Osteocyte (in vitro differentiated cells): ENCODE measurements around the gene TGM2. TPM values are rescaled to one million over a fixed set of nuclear protein-coding genes. Genes with fewer than 3 reads are reported as not detected.

Source experiments
- DNase-seq: peaks from one replicate; pipeline ENCODE4 v3.0.0; 2021; ENCODE audit warnings: mixed read lengths; ENCODE audit not compliant: unreplicated experiment; ENCODE audit errors: extremely low spot score
- H3K27ac Mint-ChIP-seq: one replicate; pipeline ENCODE4 v1.8.0; 2021; ENCODE audit warnings: mild to moderate bottlenecking, mixed read lengths; ENCODE audit not compliant: unreplicated experiment
- H3K27me3 Mint-ChIP-seq: one replicate; pipeline ENCODE4 v1.8.0; 2021; ENCODE audit warnings: mixed read lengths; ENCODE audit not compliant: unreplicated experiment
- H3K36me3 Mint-ChIP-seq: one replicate; pipeline ENCODE4 v1.8.0; 2021; ENCODE audit warnings: mixed read lengths; ENCODE audit not compliant: unreplicated experiment
- H3K4me1 Mint-ChIP-seq: one replicate; pipeline ENCODE4 v1.8.0; 2021; ENCODE audit warnings: mixed read lengths; ENCODE audit not compliant: unreplicated experiment
- H3K4me3 Mint-ChIP-seq: one replicate; pipeline ENCODE4 v1.8.0; 2021; ENCODE audit warnings: mild to moderate bottlenecking, moderate library complexity, mixed read lengths; ENCODE audit not compliant: unreplicated experiment
- H3K9me3 Mint-ChIP-seq: one replicate; pipeline ENCODE4 v1.8.0; 2021; ENCODE audit warnings: mixed read lengths; ENCODE audit not compliant: unreplicated experiment
- total RNA-seq: library from RNA; stranded (reverse); gene quantifications from 2 replicates; pipeline ENCODE4 v1.2.1, GENCODE V29; 2021
- TF ChIP-seq, protein P1 (sequence below): fragments of 200-600 bp; sonication (generic); IDR thresholded peaks from 2 replicates; pipeline ENCODE4 v1.5.0; 2021; ENCODE audit warnings: antibody characterized with exemption, mild to moderate bottlenecking, moderate library complexity

The TGM2 gene
- total RNA-seq, 1 donor from 2014 or later = 29.2 TPM

DNA sequence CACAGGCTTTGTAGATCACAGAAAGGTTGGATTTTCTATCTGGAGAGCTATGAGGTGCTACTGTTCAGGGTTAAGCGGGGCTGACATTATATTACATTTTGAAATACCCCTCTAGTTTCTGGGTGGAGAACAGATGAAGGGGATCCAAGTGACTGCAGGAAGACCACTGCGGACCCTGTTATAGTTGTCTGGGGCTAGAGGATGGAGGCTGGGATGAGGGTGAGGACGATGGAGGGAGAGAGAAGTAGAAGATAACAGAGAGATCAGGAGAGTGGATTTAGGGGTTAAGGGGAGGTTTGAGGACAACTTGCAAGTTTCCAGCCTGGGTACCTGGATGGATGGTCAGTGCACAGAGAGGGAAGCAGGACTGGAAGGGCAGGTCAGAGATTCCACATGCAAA lies 43.5 kb upstream of the TGM2 start:
- no peak for DNase-seq
- no peaks in the 10 kb centered on the region for H3K27me3 Mint-ChIP-seq
- H3K27ac Mint-ChIP-seq = peak overlapping the region; percentile 12
- H3K9me3 Mint-ChIP-seq = peaks cover 7% of the 10 kb centered on the region
- H3K4me3 Mint-ChIP-seq = no peak overlapping the region
- peaks cover 3% of the 10 kb centered on the region for H3K36me3 Mint-ChIP-seq
- H3K4me1 Mint-ChIP-seq = peaks cover 20% of the 10 kb centered on the region
- TF ChIP-seq, protein P1, sequence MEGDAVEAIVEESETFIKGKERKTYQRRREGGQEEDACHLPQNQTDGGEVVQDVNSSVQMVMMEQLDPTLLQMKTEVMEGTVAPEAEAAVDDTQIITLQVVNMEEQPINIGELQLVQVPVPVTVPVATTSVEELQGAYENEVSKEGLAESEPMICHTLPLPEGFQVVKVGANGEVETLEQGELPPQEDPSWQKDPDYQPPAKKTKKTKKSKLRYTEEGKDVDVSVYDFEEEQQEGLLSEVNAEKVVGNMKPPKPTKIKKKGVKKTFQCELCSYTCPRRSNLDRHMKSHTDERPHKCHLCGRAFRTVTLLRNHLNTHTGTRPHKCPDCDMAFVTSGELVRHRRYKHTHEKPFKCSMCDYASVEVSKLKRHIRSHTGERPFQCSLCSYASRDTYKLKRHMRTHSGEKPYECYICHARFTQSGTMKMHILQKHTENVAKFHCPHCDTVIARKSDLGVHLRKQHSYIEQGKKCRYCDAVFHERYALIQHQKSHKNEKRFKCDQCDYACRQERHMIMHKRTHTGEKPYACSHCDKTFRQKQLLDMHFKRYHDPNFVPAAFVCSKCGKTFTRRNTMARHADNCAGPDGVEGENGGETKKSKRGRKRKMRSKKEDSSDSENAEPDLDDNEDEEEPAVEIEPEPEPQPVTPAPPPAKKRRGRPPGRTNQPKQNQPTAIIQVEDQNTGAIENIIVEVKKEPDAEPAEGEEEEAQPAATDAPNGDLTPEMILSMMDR = no peak

DNA sequence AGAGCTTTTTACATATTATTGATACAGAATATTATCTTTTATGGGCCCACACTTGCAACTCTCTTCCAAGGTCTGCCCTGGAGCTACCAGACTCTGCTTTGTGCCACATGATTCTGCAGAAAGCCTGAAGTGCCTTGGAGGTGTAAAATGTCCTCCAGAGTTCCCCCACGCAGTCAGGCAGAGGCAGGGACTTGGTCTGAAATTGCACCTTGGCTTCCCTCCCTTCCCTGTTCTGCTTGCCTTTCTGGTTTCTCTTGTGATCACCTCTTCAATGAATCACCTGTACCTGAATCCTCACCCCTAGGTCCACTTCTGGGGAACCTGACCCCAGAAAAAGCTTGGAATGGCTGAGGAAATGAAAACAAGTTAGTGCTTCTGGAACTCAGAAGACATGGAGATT lies 43.0 kb upstream of the TGM2 start:
- Mint-ChIP-seq H3K4me3 (no peak overlapping the region), H3K27ac (no peak overlapping the region), H3K27me3 (no peaks in the 10 kb centered on the region), H3K36me3 (peaks cover 3% of the 10 kb centered on the region), H3K4me1 (peaks cover 20% of the 10 kb centered on the region), H3K9me3 (peaks cover 7% of the 10 kb centered on the region)
- no peak for DNase-seq
- TF ChIP-seq, protein P1 = no peak

DNA sequence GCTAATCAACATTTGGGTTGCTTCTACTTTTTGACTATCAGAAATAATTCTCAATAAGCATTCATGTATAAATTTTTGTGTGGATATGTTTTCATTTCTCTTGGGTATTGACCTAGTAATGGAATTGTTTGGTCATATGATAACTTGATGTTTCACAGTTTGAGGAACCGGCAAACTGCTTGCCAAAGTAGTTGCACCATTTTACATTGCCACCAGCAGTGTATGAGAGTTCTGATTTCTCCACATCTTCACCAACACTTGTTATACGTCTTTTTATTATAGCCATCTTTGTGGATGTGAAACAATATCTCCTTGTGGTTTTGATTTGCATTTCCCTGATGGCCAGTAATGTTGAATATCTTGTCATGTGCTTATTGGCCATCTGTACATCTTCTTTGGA lies 42.6 kb upstream of the TGM2 start:
- Mint-ChIP-seq H3K9me3 (peaks cover 7% of the 10 kb centered on the region), H3K4me1 (peaks cover 20% of the 10 kb centered on the region), H3K36me3 (peaks cover 3% of the 10 kb centered on the region), H3K4me3 (no peak overlapping the region), H3K27me3 (no peaks in the 10 kb centered on the region), H3K27ac (no peak overlapping the region)
- TF ChIP-seq, protein P1 = no peak
- no peak for DNase-seq

DNA sequence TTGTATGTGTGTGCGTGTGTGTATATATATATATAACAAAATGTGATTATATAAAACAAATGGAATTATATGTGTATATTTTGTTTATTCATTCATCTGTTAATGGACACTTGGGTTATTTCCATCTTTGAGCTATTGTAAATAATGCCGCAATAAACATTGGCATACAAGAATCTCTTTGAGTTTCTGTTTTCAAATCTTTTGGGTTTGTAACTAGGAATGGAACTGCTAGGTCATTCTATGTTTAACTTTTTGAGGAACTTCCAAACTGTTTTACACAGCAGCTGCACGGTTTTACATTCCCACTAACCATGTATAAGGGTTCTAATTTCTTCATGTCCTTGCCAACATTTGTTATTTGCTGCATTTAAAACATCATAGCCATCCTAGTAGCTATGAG lies 39.9 kb upstream of the TGM2 start:
- DNase-seq = no peak
- Mint-ChIP-seq H3K4me3 (no peak overlapping the region), H3K9me3 (peaks cover 7% of the 10 kb centered on the region), H3K36me3 (peaks cover 3% of the 10 kb centered on the region), H3K27me3 (no peaks in the 10 kb centered on the region), H3K27ac (no peak overlapping the region), H3K4me1 (peaks cover 25% of the 10 kb centered on the region)
- TF ChIP-seq, protein P1 = no peak

DNA sequence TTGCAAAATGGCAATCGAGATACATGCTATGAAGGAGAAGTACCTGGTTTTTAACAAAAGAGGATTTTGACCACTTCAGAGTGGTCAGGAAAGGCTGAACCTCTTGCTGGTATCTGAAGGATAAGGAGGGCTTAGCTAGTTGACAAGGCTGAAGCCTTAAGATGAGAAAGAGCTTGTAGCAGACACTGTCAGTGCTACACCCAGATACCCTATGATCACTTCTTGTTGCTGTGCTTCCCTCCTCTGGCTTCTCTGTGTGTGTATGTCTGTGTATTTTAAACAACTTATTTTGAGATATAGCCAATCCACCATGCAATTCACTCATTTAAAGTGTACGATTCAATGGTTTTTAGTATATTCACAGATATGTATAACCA lies 38.9 kb upstream of the TGM2 start:
- peaks cover 7% of the 10 kb centered on the region for H3K9me3 Mint-ChIP-seq
- TF ChIP-seq, protein P1 = no peak
- H3K27me3 Mint-ChIP-seq = no peaks in the 10 kb centered on the region
- H3K4me3 Mint-ChIP-seq = no peak overlapping the region
- DNase-seq = no peak
- H3K36me3 Mint-ChIP-seq = peaks cover 3% of the 10 kb centered on the region
- H3K27ac Mint-ChIP-seq = no peak overlapping the region
- peaks cover 21% of the 10 kb centered on the region for H3K4me1 Mint-ChIP-seq
